Brain microvascular endothelial cell (primary cell): ENCODE data around the gene NKX3-2.
"Not testable (repeated sequence)": the region's sequence is repeated elsewhere in the genome, so short reads cannot be mapped to it uniquely, and the experiment has no call there.

ENCODE experiments used
- DNase-seq: peaks from one replicate; pipeline ENCODE4 v3.0.0-alpha.2; 2020
- H3K27ac ChIP-seq: fragments of 250-450 bp; sonication (Bioruptor Pico); 2 replicates; pipeline ENCODE4 v1.5.1; 2020; ENCODE audit warnings: mild to moderate bottlenecking, moderate library complexity
- H3K27me3 ChIP-seq: fragments of 250-450 bp; sonication (Bioruptor Pico); replicated peaks from 2 replicates; pipeline ENCODE4 v1.5.1; 2020; ENCODE audit warnings: mild to moderate bottlenecking
- H3K36me3 ChIP-seq: fragments of 250-450 bp; sonication (Bioruptor Pico); replicated peaks from 2 replicates; pipeline ENCODE4 v1.5.1; 2020; ENCODE audit warnings: mild to moderate bottlenecking
- H3K4me3 ChIP-seq: 2 replicates; pipeline ENCODE4 v1.5.1; 2011; ENCODE audit warnings: low read depth, mild to moderate bottlenecking, control low read depth, low read length, moderate library complexity
- CTCF ChIP-seq: IDR thresholded peaks from 2 replicates; pipeline ENCODE4 v1.5.1; 2011; ENCODE audit warnings: low read depth, mild to moderate bottlenecking, moderate library complexity, low read length, control low read depth, inconsistent platforms; ENCODE audit errors: missing control alignments
- in situ Hi-C: cut with HindIII; loops from 2 replicates; pipeline ENCODE4 v1.10.0; 2017; ENCODE audit warnings: low sequenced_read_pairs, low pct_ligation_motif_present

NKX3-2 gene

DNA sequence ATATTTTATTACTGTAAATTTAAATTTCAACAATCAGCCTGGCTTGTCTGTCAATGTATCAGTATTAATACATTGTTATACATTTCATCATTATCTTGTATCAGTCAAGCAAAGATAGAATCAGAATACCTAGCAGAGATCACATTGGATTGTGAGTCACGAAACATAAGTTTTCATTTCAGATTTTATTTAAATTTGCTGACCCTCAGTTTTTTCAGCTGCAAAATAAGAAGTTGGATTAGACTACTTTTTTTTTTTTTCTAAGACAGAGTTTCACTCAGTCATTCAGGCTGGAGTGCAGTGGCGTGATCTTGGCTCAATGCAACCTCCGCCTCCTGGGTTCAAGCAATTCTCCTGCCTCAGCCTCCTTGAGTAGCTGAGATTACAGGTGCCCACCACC is 33.4 kb upstream of the NKX3-2 start:
- no peak for TF ChIP-seq CTCF
- Histone ChIP-seq H3K4me3 (no peak overlapping the region), H3K27ac (no peak overlapping the region), H3K27me3 (no peaks in the 10 kb centered on the region), H3K36me3 (peaks cover 48% of the 10 kb centered on the region)
- in situ Hi-C loops, result no loop called here
- DNase-seq, result no peak

GRCh38 chr4:13570916-13571315 is 26.6 kb upstream of the NKX3-2 start:
- Histone ChIP-seq H3K4me3 (no peak overlapping the region), H3K36me3 (peaks cover 51% of the 10 kb centered on the region), H3K27ac (no peak overlapping the region), H3K27me3 (no peaks in the 10 kb centered on the region)
- DNase-seq, result no peak
- in situ Hi-C loops, result no loop called here
- TF ChIP-seq CTCF, result no peak

GRCh38 chr4:13567125-13567524 is 22.8 kb upstream of the NKX3-2 start:
- no peak for TF ChIP-seq CTCF
- no peak overlapping the region for H3K27ac ChIP-seq
- no peak overlapping the region for H3K4me3 ChIP-seq
- in situ Hi-C loops, result no loop called here
- DNase-seq, result no peak
- peaks cover 34% of the 10 kb centered on the region for H3K36me3 ChIP-seq
- H3K27me3 ChIP-seq, result no peaks in the 10 kb centered on the region

DNA sequence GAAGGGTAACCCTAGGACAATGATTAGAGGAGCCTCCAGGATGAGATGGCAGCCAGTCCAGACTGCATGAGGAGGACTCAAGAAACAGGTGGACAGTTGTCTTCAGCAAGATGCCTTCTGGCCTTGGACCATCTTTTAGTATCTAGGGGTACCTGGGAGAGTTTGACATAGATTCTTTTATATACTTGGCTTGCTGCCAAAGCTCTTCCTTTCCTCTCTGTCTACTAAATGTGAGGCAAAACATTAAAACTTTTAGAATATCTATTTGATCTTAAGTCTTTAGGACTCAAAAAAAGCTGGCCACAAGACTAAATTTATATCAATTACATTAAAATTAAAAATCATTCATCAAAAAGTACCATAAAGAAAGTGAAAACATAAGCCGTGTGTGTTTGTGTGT is 18.6 kb upstream of the NKX3-2 start:
- H3K4me3 ChIP-seq, result no peak overlapping the region
- no peaks in the 10 kb centered on the region for H3K27me3 ChIP-seq
- no peak overlapping the region for H3K27ac ChIP-seq
- H3K36me3 ChIP-seq, result peaks cover 6% of the 10 kb centered on the region
- in situ Hi-C loops, result no loop called here
- no peak for DNase-seq
- TF ChIP-seq CTCF, result no peak

- in situ Hi-C loops, result no loop called here
- H3K36me3 ChIP-seq, result no peaks in the 10 kb centered on the region
- H3K27me3 ChIP-seq, result no peaks in the 10 kb centered on the region
- H3K27ac ChIP-seq, result no peak overlapping the region
- H3K4me3 ChIP-seq, result no peak overlapping the region
- DNase-seq, result no peak
- no peak for TF ChIP-seq CTCF
Measured at GRCh38 chr4:13561673-13562072, 17.4 kb upstream of the NKX3-2 start.

GRCh38 chr4:13560111-13560510 is 15.8 kb upstream of the NKX3-2 start:
- H3K4me3 ChIP-seq, H3K36me3 ChIP-seq, H3K27me3 ChIP-seq, in situ Hi-C loops, DNase-seq, H3K27ac ChIP-seq: not testable (repeated sequence)

DNA sequence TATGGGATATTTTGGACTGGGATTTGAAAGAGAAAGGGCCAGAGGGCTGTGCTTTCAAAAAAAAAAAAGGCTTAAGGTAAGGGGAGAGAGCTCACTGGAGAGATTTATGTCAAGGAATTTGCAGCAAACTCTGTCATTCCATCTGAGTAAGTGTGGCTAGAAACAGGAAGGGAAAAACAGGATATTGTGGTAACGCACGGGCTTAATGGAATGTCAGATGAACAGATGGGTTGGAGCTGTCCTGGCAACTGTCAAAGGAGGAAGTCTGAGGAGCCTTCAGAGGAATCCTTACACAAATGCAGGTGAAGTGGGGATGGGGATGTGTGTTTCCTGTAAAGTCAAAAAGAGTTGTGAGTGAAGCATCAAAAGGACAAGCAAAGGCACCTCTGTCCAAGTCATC is 15.1 kb upstream of the NKX3-2 start:
- in situ Hi-C loops, result no loop called here
- H3K36me3 ChIP-seq, result no peaks in the 10 kb centered on the region
- no peaks in the 10 kb centered on the region for H3K27me3 ChIP-seq
- peak; percentile 73 for DNase-seq
- H3K27ac ChIP-seq, result no peak overlapping the region
- no peak overlapping the region for H3K4me3 ChIP-seq
- no peak for TF ChIP-seq CTCF
